HEK293 (cell line): ENCODE data around the gene FKBP10.

Source experiments
- CTCF ChIA-PET: fragments of 350-600 bp; formaldehyde crosslinking; extraction: SDS; loops from one replicate; lab custom pipeline; 2021; ENCODE audit warnings: antibody characterized with exemption; lab: Yijun Ruan, JAX
- POLR2A ChIA-PET: fragments of 300-600 bp; formaldehyde crosslinking; extraction: SDS; loops from one replicate; lab custom pipeline; 2020; ENCODE audit warnings: antibody characterized with exemption, inconsistent platforms; lab: Yijun Ruan, JAX
- H3K27ac ChIP-seq: fragments of 200-500 bp; sonication (Bioruptor generic); 2 replicates; pipeline ENCODE4 v1.5.1; 2014; ENCODE audit warnings: low read depth, low read length, control low read depth, inconsistent platforms; ENCODE audit errors: extremely low read depth
- H3K36me3 ChIP-seq, 2 experiments: fragments of 200-500 bp in 1 of 2; sonication (Bioruptor generic) in 1 of 2; 1 replicate in 1 of 2; 2 replicates in 1 of 2; pipeline ENCODE4 v1.5.1; 2014 to 2017; ENCODE audit warnings: inconsistent platforms in 2 of 2, low read length in 2 of 2; ENCODE audit not compliant: control insufficient read depth in 2 of 2, insufficient read depth in 1 of 2
- H3K4me1 ChIP-seq: fragments of 200-500 bp; sonication (Bioruptor generic); 2 replicates; pipeline ENCODE4 v1.5.1; 2014; ENCODE audit warnings: mild to moderate bottlenecking, low read length, inconsistent platforms; ENCODE audit not compliant: control insufficient read depth, insufficient read depth
- H3K4me3 ChIP-seq: 2 replicates; pipeline ENCODE4 v1.5.1; 2011; ENCODE audit warnings: low read depth, mild to moderate bottlenecking, control low read depth, low read length, moderate library complexity
- H3K9me3 ChIP-seq: fragments of 200-500 bp; sonication (Bioruptor generic); 2 replicates; pipeline ENCODE4 v1.5.1; 2014; ENCODE audit warnings: low read depth, low read length, inconsistent platforms; ENCODE audit not compliant: control insufficient read depth, insufficient read depth
- ATF2 ChIP-seq: fragments of 450-650 bp; formaldehyde crosslinking; IDR thresholded peaks from 2 replicates; pipeline ENCODE4 v1.5.1; 2016; ENCODE audit warnings: missing biosample characterization, missing genetic modification characterization, low read depth
- GLIS1 ChIP-seq: fragments of 450-650 bp; formaldehyde crosslinking; IDR thresholded peaks from 2 replicates; pipeline ENCODE4 v1.5.1; 2016; ENCODE audit warnings: missing biosample characterization, missing genetic modification characterization
- RBAK ChIP-seq: fragments of 450-650 bp; formaldehyde crosslinking; IDR thresholded peaks from 2 replicates; pipeline ENCODE4 v1.5.1; 2016; ENCODE audit warnings: missing biosample characterization, missing genetic modification characterization
- TCF7L2 ChIP-seq: IDR thresholded peaks from 2 replicates; pipeline ENCODE4 v1.6.1; 2011; ENCODE audit warnings: low read depth, mild to moderate bottlenecking, inconsistent platforms, low read length, moderate library complexity, borderline replicate concordance
- WT1 ChIP-seq: fragments of 450-650 bp; formaldehyde crosslinking; IDR thresholded peaks from 2 replicates; pipeline ENCODE4 v1.5.1; 2016; ENCODE audit warnings: missing biosample characterization, missing genetic modification characterization
- ZBTB7A ChIP-seq: fragments of 450-650 bp; formaldehyde crosslinking; IDR thresholded peaks from 2 replicates; pipeline ENCODE4 v1.5.1; 2016; ENCODE audit warnings: low read depth, missing biosample characterization, missing genetic modification characterization
- ZNF133 ChIP-seq: fragments of 450-650 bp; formaldehyde crosslinking; IDR thresholded peaks from 2 replicates; pipeline ENCODE4 v1.5.1; 2016; ENCODE audit warnings: missing biosample characterization, missing genetic modification characterization
- ZNF18 ChIP-seq: fragments of 450-650 bp; formaldehyde crosslinking; IDR thresholded peaks from 2 replicates; pipeline ENCODE4 v1.5.1; 2016; ENCODE audit warnings: missing biosample characterization, missing genetic modification characterization
- ZNF211 ChIP-seq: fragments of 450-650 bp; formaldehyde crosslinking; IDR thresholded peaks from 2 replicates; pipeline ENCODE4 v1.5.1; 2016; ENCODE audit warnings: low read depth, missing biosample characterization, missing genetic modification characterization
- ZNF214 ChIP-seq: fragments of 450-650 bp; formaldehyde crosslinking; IDR thresholded peaks from 2 replicates; pipeline ENCODE4 v1.5.1; 2017; ENCODE audit warnings: missing biosample characterization, mild to moderate bottlenecking, missing genetic modification characterization, borderline replicate concordance
- ZNF391 ChIP-seq: fragments of 450-650 bp; formaldehyde crosslinking; IDR thresholded peaks from 2 replicates; pipeline ENCODE4 v1.5.1; 2016; ENCODE audit warnings: low read depth, missing biosample characterization, missing genetic modification characterization, borderline replicate concordance
- ZNF426 ChIP-seq: fragments of 450-650 bp; formaldehyde crosslinking; IDR thresholded peaks from 2 replicates; pipeline ENCODE4 v1.5.1; 2017; ENCODE audit warnings: missing biosample characterization, missing genetic modification characterization, mild to moderate bottlenecking, inconsistent platforms, moderate library complexity
- ZNF473 ChIP-seq: fragments of 450-650 bp; formaldehyde crosslinking; IDR thresholded peaks from 2 replicates; pipeline ENCODE4 v1.5.1; 2017; ENCODE audit warnings: missing biosample characterization, missing genetic modification characterization
- ZNF549 ChIP-seq: fragments of 450-650 bp; IDR thresholded peaks from 2 replicates; pipeline ENCODE4 v1.5.1; 2018; ENCODE audit warnings: missing biosample characterization, missing genetic modification characterization, mild to moderate bottlenecking, inconsistent platforms, moderate library complexity
- ZNF571 ChIP-seq: fragments of 450-650 bp; formaldehyde crosslinking; IDR thresholded peaks from 2 replicates; pipeline ENCODE4 v1.5.0; 2017; ENCODE audit warnings: missing biosample characterization, missing genetic modification characterization
- ZNF621 ChIP-seq: fragments of 450-650 bp; formaldehyde crosslinking; IDR thresholded peaks from 2 replicates; pipeline ENCODE4 v1.5.1; 2017; ENCODE audit warnings: missing biosample characterization, missing genetic modification characterization
- ZNF654 ChIP-seq: fragments of 450-650 bp; formaldehyde crosslinking; IDR thresholded peaks from 2 replicates; pipeline ENCODE4 v1.5.1; 2016; ENCODE audit warnings: low read depth, missing biosample characterization, missing genetic modification characterization
- ZNF677 ChIP-seq: fragments of 450-650 bp; IDR thresholded peaks from 2 replicates; pipeline ENCODE4 v1.5.0; 2018; ENCODE audit warnings: missing biosample characterization, mild to moderate bottlenecking, missing genetic modification characterization, moderate library complexity
- ZNF692 ChIP-seq: fragments of 450-650 bp; formaldehyde crosslinking; IDR thresholded peaks from 2 replicates; pipeline ENCODE4 v1.5.1; 2016; ENCODE audit warnings: missing biosample characterization, missing genetic modification characterization
- ZNF701 ChIP-seq: fragments of 450-650 bp; formaldehyde crosslinking; IDR thresholded peaks from 2 replicates; pipeline ENCODE4 v1.5.1; 2016; ENCODE audit warnings: missing biosample characterization, missing genetic modification characterization
- ZNF777 ChIP-seq: fragments of 450-650 bp; formaldehyde crosslinking; IDR thresholded peaks from 2 replicates; pipeline ENCODE4 v1.5.1; 2017; ENCODE audit warnings: missing biosample characterization, missing genetic modification characterization, borderline replicate concordance
- ZSCAN23 ChIP-seq: fragments of 450-650 bp; formaldehyde crosslinking; IDR thresholded peaks from 2 replicates; pipeline ENCODE4 v1.5.1; 2016; ENCODE audit warnings: missing biosample characterization, missing genetic modification characterization
- TF ChIP-seq, protein P1 (sequence below): fragments of 450-650 bp; formaldehyde crosslinking; IDR thresholded peaks from 2 replicates; pipeline ENCODE4 v1.5.1; 2016; ENCODE audit warnings: missing biosample characterization, missing genetic modification characterization
- TF ChIP-seq, protein P2 (sequence below): fragments of 450-650 bp; formaldehyde crosslinking; conservative IDR thresholded peaks from 2 replicates; pipeline ENCODE4 v1.5.1; 2016; ENCODE audit warnings: low read depth, missing biosample characterization, missing genetic modification characterization
- TF ChIP-seq, protein P3 (sequence below): fragments of 450-650 bp; formaldehyde crosslinking; IDR thresholded peaks from 2 replicates; pipeline ENCODE4 v1.5.1; 2016; ENCODE audit warnings: missing biosample characterization, missing genetic modification characterization, borderline replicate concordance

Gene FKBP10

GRCh38 chr17:41812381-41813151, at the start of gene FKBP10:
TSS of gene FKBP10 (plus strand) at chr17:41813004. CDS start at chr17:41813035, 31 bp downstream.
- CTCF ChIA-PET = interaction anchor here (0.5 to 4.6 kb wide), 9 partner anchors 11 to 150 kb away, joined by 3 to 45 read pairs (median 4); partner anchors contain the start of gene ACLY
- POLR2A ChIA-PET = interaction anchor here (0.5 to 4.2 kb wide), 24 partner anchors 8 to 1391 kb away, joined by 3 to 37 read pairs (median 5); partner anchors contain the start of genes ACLY, DNAJC7, EIF1 and HAP1
- 0 out of 2 replicates have a peak, but pooled peaks cover 8% of the 10 kb centered on the region for H3K4me1 ChIP-seq
- no peaks in the 10 kb centered on the region for H3K9me3 ChIP-seq
- peak within 1 kb of the TSS; percentile 89 for H3K27ac ChIP-seq
- H3K4me3 ChIP-seq = peak within 1 kb of the TSS; percentile 73
- H3K36me3 ChIP-seq = peaks cover 10 to 38% of the 10 kb centered on the region in 2 experiments; a peak in 2 of 3 replicates
- TF ChIP-seq ZNF677 (tag by site-specific recombination) (no peak), ZNF426 (tag by site-specific recombination) (no peak), ZNF473 (tag by site-specific recombination) (no peak), ZNF18 (peak; percentile 60), ZNF621 (no peak), WT1 (tag by site-specific recombination) (0 out of 2 replicates have a peak, but pooled peaks have one; percentile 33), ZBTB7A (tag by site-specific recombination) (0 out of 2 replicates have a peak, but pooled peaks have one; percentile 9), RBAK (tag by site-specific recombination) (no peak), ZNF692 (tag by site-specific recombination) (0 out of 2 replicates have a peak, but pooled peaks have one; percentile 13), ATF2 (tag by site-specific recombination) (no peak), ZNF777 (tag by site-specific recombination) (peak; percentile 95), ZNF654 (tag by site-specific recombination) (no peak), TCF7L2 (peak; percentile 77; the same call in 1 of the 2 replicates), ZNF133 (tag by site-specific recombination) (no peak), ZSCAN23 (tag by site-specific recombination) (no peak), GLIS1 (tag by site-specific recombination) (peak; percentile 72; the same call in 1 of the 2 replicates), ZNF549 (tag by site-specific recombination) (no peak), ZNF211 (tag by site-specific recombination) (no peak), ZNF214 (tag by site-specific recombination) (no peak), ZNF571 (tag by site-specific recombination) (no peak), ZNF391 (tag by site-specific recombination) (peak; percentile 12; the same call in 1 of the 2 replicates), ZNF701 (tag by site-specific recombination) (peak; percentile 38; the same call in 1 of the 2 replicates)
- TF ChIP-seq, protein P1, sequence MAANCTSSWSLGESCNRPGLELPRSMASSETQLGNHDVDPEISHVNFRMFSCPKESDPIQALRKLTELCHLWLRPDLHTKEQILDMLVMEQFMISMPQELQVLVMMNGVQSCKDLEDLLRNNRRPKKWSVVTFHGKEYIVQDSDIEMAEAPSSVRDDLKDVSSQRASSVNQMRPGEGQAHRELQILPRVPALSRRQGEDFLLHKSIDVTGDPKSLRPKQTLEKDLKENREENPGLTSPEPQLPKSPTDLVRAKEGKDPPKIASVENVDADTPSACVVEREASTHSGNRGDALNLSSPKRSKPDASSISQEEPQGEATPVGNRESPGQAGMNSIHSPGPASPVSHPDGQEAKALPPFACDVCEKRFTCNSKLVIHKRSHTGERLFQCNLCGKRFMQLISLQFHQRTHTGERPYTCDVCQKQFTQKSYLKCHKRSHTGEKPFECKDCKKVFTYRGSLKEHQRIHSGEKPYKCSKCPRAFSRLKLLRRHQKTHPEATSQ = peak; percentile 37; the same call in 1 of the 2 replicates
- TF ChIP-seq, protein P2, sequence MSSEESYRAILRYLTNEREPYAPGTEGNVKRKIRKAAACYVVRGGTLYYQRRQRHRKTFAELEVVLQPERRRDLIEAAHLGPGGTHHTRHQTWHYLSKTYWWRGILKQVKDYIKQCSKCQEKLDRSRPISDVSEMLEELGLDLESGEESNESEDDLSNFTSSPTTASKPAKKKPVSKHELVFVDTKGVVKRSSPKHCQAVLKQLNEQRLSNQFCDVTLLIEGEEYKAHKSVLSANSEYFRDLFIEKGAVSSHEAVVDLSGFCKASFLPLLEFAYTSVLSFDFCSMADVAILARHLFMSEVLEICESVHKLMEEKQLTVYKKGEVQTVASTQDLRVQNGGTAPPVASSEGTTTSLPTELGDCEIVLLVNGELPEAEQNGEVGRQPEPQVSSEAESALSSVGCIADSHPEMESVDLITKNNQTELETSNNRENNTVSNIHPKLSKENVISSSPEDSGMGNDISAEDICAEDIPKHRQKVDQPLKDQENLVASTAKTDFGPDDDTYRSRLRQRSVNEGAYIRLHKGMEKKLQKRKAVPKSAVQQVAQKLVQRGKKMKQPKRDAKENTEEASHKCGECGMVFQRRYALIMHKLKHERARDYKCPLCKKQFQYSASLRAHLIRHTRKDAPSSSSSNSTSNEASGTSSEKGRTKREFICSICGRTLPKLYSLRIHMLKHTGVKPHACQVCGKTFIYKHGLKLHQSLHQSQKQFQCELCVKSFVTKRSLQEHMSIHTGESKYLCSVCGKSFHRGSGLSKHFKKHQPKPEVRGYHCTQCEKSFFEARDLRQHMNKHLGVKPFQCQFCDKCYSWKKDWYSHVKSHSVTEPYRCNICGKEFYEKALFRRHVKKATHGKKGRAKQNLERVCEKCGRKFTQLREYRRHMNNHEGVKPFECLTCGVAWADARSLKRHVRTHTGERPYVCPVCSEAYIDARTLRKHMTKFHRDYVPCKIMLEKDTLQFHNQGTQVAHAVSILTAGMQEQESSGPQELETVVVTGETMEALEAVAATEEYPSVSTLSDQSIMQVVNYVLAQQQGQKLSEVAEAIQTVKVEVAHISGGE (tag by site-specific recombination) = peak; percentile 26; the same call in 1 of the 2 replicates
- TF ChIP-seq, protein P3, sequence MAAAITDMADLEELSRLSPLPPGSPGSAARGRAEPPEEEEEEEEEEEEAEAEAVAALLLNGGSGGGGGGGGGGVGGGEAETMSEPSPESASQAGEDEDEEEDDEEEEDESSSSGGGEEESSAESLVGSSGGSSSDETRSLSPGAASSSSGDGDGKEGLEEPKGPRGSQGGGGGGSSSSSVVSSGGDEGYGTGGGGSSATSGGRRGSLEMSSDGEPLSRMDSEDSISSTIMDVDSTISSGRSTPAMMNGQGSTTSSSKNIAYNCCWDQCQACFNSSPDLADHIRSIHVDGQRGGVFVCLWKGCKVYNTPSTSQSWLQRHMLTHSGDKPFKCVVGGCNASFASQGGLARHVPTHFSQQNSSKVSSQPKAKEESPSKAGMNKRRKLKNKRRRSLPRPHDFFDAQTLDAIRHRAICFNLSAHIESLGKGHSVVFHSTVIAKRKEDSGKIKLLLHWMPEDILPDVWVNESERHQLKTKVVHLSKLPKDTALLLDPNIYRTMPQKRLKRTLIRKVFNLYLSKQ (tag by site-specific recombination) = no peak
